ENCODE results near the gene ABCD4. TPM values are rescaled to one million over a fixed set of nuclear protein-coding genes. Genes with fewer than 3 reads are reported as not detected.
"Not testable (repeated sequence)": the region's sequence is repeated elsewhere in the genome, so short reads cannot be mapped to it uniquely, and the experiment has no call there.

ABCD4 gene
- total and polyA plus RNA-seq, 9 donors: 33.5 to 54.4 (median 45.8) TPM

DNA sequence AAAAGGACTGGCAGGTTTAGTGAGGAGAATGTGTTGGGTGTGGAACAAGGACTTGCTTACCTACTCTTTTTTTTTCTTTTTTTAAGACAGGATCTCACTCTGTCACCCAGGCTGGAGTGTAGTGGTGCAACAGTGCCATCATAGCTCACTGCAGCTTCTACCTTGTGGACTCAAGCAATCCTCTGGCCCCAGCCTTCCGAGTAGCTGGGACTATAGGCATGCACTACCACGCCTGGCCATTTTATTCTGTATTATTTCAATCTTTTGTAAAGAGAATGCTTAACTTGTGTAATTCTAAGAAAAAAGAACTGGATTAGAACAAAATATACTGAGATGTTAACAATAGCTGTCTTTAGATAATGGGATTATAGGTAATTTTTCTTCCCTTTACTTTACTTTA lies 43.6 kb upstream of the ABCD4 start:
- intact Hi-C loops (cut with DNase I): no loop called here
- Histone ChIP-seq H3K9me3 (no peaks in the 10 kb centered on the region), H3K4me1 (ENCODE audit: insufficient read depth) (peaks cover 1% of the 10 kb centered on the region), H3K27me3 (no peaks in the 10 kb centered on the region), H3K36me3 (no peaks in the 10 kb centered on the region), H3K27ac (no peak overlapping the region), H3K4me3 (no peak overlapping the region)
- TF ChIP-seq EP300 (IDR thresholded peaks at IDR 0.05): no peak
- TF ChIP-seq, protein P1, sequence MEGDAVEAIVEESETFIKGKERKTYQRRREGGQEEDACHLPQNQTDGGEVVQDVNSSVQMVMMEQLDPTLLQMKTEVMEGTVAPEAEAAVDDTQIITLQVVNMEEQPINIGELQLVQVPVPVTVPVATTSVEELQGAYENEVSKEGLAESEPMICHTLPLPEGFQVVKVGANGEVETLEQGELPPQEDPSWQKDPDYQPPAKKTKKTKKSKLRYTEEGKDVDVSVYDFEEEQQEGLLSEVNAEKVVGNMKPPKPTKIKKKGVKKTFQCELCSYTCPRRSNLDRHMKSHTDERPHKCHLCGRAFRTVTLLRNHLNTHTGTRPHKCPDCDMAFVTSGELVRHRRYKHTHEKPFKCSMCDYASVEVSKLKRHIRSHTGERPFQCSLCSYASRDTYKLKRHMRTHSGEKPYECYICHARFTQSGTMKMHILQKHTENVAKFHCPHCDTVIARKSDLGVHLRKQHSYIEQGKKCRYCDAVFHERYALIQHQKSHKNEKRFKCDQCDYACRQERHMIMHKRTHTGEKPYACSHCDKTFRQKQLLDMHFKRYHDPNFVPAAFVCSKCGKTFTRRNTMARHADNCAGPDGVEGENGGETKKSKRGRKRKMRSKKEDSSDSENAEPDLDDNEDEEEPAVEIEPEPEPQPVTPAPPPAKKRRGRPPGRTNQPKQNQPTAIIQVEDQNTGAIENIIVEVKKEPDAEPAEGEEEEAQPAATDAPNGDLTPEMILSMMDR (IDR thresholded peaks at IDR 0.05): no peak
- no peak for TF ChIP-seq POLR2A (IDR thresholded peaks at IDR 0.05)
- no peak for DNase-seq
- WGBS, 3 donors: 55 to 65% (median 60%) methylated on average over 2 of the region's 2 CpGs

DNA sequence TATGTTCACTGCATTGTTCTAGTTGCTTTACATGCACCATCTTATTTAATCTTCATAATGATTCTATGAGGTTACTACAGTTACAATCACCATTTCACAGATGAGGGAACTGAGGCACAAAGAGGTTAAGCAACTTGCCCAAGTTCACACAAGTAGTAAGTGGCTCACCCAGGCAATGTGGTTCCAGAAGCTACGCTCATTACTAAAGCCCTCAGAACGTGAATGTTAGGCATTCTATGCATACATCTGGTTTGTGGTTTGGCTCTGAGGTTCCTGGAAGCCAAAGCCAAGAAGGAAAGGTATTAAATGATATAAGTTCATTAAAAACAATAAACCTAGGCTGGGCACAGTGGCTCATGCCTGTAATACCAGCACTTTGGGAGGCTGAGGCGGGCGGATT lies 31.2 kb upstream of the ABCD4 start:
- DNase-seq: no peak
- no peak overlapping the region for H3K4me3 ChIP-seq
- intact Hi-C loops (cut with DNase I): no loop called here
- no peaks in the 10 kb centered on the region for H3K36me3 ChIP-seq
- no peaks in the 10 kb centered on the region for H3K27me3 ChIP-seq
- no peaks in the 10 kb centered on the region for H3K4me1 ChIP-seq (ENCODE audit: insufficient read depth)
- no peak overlapping the region for H3K27ac ChIP-seq
- H3K9me3 ChIP-seq: no peaks in the 10 kb centered on the region
- 62 to 67% (median 65%) methylated on average over 4 of the region's 4 CpGs for WGBS, 3 donors
- TF ChIP-seq EP300 (IDR thresholded peaks at IDR 0.05) (no peak), POLR2A (IDR thresholded peaks at IDR 0.05) (no peak)
- TF ChIP-seq, protein P1 (IDR thresholded peaks at IDR 0.05): no peak

DNA sequence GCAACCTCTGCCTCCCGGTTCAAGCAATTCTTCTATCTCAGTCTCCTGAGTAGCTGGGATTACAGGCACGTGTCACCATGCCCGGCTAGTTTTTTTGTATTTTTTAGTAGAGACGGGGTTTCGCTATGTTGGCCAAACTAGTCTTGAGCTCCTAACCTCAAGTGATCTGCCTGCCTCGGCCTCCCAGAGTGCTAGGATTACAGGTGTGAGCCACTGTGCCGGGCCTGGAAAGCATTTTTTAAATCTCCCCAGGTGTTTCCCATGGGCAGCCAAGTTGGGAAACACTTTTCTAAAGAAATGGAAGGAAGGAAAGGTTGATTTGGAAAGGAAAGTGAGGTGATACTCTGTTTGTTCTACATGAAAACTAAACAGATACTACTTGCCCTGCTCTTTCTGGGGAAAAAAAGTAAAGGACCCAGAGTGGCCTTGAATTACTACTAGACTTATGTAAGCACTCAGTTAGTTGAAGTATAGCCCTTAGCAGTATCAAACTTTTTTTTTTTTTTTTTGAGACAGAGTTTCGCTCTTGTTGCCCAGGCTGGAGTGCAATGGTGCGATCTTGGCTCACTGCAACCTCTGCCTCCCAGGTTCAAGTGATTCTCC lies 27.3 kb upstream of the ABCD4 start:
- intact Hi-C loops (cut with DNase I); H3K36me3 ChIP-seq; H3K4me3 ChIP-seq; H3K27me3 ChIP-seq; DNase-seq; H3K27ac ChIP-seq; H3K4me1 ChIP-seq (ENCODE audit: insufficient read depth); H3K9me3 ChIP-seq: not testable (repeated sequence)
- 84 to 88% (median 88%) methylated on average over 9 of the region's 9 CpGs for WGBS, 3 donors

DNA sequence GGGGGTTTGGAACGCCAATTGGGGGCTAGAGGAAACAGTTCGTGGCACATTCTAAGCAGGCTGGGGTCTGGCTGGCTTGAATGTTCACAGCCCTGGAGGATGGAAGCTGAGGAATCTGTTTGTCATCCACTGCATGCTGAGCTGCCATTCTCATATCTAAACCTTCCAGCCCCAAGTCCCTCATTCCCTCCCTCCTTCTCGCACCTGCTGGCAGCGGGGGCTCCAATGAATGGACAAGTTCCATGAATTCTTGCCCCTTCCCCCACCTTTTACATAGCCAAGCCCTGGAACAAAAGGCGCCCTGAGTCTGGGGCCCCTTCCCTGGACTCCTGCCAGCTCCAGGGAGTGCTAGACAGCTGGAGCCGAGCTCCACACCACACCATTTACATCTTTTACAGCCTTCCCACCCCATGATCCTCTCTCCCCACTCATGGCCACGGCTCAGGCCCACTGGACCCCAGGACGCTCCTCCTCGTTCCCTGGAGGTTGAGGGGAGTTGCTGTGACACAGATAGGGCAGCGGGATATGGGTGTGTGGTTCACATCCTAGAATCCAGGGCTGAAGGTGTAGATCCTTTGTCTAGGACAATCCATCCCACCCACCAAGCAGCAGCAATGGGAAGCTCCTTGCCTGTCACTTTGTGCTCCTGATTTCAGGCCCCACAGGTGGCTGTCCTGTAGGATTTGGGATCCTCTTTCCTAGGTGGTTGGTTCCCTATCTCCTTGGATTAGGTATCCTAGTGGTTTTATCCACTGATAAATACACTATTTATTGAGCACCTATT lies 23.8 kb upstream of the ABCD4 start:
- no peaks in the 10 kb centered on the region for H3K9me3 ChIP-seq
- no peak overlapping the region for H3K27ac ChIP-seq
- no peaks in the 10 kb centered on the region for H3K27me3 ChIP-seq
- H3K4me3 ChIP-seq: no peak overlapping the region
- TF ChIP-seq POLR2A (IDR thresholded peaks at IDR 0.05) (no peak), EP300 (IDR thresholded peaks at IDR 0.05) (no peak)
- TF ChIP-seq, protein P1 (IDR thresholded peaks at IDR 0.05): no peak
- no peaks in the 10 kb centered on the region for H3K4me1 ChIP-seq (ENCODE audit: insufficient read depth)
- 23 to 25% (median 23%) methylated on average over 10 of the region's 10 CpGs for WGBS, 3 donors
- no peaks in the 10 kb centered on the region for H3K36me3 ChIP-seq
- intact Hi-C loops (cut with DNase I): no loop called here
- DNase-seq: no peak

DNA sequence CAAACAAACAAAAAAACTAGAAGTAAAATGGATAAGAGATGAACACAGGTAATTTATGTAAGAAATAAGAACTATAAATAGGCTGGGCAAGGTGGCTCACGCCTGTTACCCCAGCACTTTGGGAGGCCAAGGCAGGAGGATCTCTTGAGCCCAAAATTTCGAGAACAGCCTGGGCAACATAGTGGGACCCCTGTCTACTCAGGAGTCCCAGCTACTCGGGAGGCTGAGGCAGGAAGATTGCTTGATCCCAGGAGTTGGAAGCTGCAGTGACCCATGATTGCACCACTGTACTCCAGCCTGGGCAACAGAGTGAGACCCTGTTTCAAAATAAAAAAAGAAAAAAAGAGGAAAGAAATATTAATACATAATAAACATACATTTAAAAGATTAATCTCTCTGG lies 22.7 kb upstream of the ABCD4 start:
- TF ChIP-seq EP300 (IDR thresholded peaks at IDR 0.05) (no peak), POLR2A (IDR thresholded peaks at IDR 0.05) (no peak)
- TF ChIP-seq, protein P1 (IDR thresholded peaks at IDR 0.05): no peak
- no peak for DNase-seq
- Histone ChIP-seq H3K27me3 (no peaks in the 10 kb centered on the region), H3K4me3 (no peak overlapping the region), H3K36me3 (no peaks in the 10 kb centered on the region), H3K9me3 (no peaks in the 10 kb centered on the region), H3K4me1 (ENCODE audit: insufficient read depth) (no peaks in the 10 kb centered on the region), H3K27ac (no peak overlapping the region)
- intact Hi-C loops (cut with DNase I): no loop called here
- WGBS, 3 donors: 66 to 79% (median 75%) methylated on average over 3 of the region's 3 CpGs
